T-helper 9 cell (primary cell): ENCODE data around the gene MAGOH.
"Not testable (repeated sequence)": the region's sequence is repeated elsewhere in the genome, so short reads cannot be mapped to it uniquely, and the experiment has no call there.

Experiments
- DNase-seq: peaks from one replicate; pipeline ENCODE4 v3.0.0-alpha.2; 2020

MAGOH gene

GRCh38 chr1:53219711-53220110, 18.6 kb downstream of the MAGOH start:
- DNase-seq: no peak

DNA sequence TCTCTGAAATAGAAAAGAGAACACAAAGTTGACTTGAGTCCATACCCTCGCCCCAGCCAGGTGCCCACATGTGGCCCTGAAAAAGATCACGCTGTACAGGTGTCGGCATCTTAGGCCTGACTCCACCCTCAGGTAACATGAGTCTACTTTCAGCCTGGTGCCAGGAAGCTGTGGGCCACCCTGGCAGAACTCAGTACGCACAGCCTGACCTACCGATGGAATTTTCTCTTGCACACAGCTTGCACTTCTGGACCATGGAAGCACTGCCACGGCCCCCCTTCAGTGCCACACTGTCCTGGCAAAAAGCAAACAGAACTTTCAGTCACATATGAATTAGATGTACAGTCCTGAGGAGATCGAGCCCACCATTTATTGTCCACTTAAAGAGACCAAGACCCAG, 20.1 kb downstream of the MAGOH start:
- DNase-seq: no peak

- DNase-seq: no peak
These were observed 23.9 kb downstream of the MAGOH start for GRCh38 chr1:53214376-53214940.

- DNase-seq: no peak
These were observed 27.4 kb downstream of the MAGOH start for GRCh38 chr1:53210954-53211353.

- DNase-seq: no peak
These were observed 28.0 kb downstream of the MAGOH start for GRCh38 chr1:53210352-53210751.

- DNase-seq: no peak
These were observed 30.6 kb downstream of the MAGOH start for GRCh38 chr1:53207726-53208125.

DNA sequence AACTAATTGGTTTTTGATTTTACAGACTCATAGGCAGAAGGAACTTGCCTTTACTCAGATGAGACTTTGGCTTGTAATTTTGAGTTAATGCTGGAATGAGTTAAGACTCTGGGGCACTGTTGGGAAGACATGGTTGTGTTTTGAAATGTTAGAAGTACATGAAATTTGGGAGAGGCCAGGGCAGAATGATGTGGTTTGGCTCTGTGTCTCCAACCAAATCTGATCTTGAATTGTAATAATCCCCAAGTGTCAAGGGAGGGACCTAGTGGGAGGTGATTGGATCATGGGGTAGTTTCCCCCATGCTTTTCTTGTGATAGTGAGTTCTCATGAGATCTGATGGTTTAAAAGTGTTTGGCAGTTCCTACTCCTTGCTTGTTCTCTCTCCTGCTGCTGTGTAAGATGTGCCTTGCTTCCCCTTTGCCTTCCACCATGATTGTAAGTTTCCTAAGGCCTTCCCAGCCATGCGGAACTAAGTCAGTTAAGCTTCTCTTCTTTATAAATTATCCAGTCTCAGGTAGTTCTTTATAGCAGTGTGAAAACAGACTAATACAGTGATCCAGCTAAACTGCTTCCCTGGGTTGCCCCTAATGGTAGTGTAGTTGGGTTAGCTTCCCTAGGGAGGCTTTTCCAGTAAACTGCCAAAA, 31.5 kb downstream of the MAGOH start:
- no peak for DNase-seq

DNA sequence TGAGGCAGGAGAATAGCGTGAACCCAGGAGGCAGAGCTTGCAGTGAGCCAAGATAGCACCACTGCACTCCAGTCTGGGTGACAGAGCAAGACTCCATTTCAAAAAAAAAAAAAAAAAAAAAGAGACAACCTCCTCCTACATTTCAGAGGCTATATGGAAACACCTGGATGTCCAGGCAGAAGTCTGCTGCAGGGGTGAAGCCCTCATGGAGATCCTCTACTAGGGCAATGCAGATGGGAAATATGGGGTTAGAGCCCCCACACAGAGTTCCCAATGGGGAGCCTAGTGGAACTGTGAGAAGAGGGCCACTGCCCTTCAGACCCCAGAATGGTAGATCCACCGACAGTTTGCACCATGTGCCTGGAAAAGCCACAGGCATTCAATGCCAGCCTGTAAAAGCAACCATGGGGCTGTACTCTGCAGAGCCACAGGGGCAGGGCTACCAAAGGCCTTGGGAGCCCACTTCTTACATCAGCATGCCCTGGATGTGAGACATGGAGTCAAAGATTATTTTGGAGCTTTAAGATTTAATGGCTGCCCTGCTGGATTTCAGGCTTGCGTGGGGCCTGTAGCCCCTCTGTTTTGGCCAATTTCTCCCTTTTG, 32.1 kb downstream of the MAGOH start:
- DNase-seq: not testable (repeated sequence)

- DNase-seq: not testable (repeated sequence)
These were observed 32.8 kb downstream of the MAGOH start for GRCh38 chr1:53205496-53205895.

DNA sequence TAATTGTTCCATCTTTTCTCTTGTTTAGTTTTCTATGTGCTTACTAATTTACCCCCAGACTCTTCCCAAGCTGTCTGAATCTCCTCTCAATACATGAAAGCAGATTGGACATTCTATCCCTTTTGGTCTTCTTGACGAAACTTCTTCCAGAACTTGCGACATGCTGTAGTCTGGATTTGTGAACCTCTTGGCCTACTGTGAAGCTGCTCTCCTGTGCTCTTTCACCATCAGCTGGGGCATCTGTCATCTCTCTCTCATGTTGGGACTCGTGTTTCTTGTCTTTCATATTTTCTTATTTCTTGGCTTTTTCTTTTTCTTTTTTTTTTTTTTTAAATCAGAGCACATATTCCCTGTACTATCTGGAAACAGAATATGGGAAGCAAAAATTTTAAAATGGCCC, 34.9 kb downstream of the MAGOH start:
- DNase-seq: no peak

DNA sequence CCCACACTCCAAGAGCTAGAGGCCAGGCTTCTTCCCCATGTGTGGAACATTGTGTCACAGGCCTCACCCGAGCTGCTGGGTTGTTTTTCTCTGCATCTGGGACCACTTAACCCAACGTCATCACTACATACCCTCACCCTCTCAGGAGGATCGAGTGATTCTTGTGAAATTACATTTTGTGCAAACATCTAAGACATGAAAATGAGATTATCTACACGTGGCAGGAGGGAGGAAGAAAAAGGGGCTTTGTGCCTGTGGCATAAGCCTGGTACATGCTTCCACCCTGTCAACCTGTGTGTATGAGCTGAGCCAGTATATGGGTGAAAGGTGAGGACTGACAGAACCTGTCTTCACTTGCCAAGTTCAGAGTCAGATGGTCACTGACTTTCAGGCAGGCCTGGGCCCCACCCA, 40.1 kb downstream of the MAGOH start:
- no peak for DNase-seq

DNA sequence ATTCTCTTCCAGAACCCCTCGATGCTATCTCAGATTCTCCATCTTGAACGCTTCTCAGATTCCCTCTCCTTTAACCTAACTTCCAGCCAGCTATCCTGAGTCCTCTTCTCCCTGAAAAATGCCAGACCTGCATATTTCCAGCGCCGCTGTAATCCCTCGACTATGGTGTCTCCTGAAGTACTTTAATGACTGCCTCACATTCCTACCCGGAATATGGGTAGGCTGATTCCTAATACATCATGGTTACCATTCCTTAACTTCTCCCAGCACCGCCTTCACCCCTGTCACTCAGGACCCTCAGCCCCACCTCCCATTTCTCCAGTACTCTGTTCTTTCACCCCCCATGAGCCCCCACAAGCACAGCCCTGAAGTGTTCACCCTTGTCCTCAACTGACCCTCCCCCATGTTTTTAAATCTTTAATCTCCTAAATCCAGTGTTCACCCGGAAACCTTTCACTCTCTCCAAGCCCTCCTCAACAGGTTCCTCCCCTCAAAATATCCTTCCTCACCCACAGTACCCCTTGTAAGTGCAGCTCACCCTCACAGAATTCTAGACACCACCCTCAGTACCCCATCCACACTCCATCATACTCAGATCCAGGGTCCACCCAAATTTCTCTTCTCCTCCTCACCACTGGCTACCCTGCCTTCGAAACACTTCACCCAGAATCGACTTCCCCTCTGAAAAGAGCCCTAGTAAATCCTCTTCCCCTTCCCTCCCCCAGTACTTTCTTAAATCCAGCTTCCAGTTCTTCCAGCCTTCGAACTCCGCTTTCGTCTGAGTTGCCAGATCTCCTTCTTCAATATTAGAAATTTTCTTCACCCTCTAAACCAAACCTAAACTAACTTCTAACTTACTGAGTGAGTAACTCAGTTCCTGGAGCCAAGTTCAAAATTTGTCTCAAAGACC, 40.8 kb downstream of the MAGOH start:
- DNase-seq: no peak

- DNase-seq: peak; percentile 84
These were observed 41.6 kb downstream of the MAGOH start, which contains the start of gene CPT2 for GRCh38 chr1:53196485-53197290. TSS of gene CPT2 (plus strand) at chr1:53196824. CDS start at chr1:53196944, 120 bp downstream.

- no peak for DNase-seq
These were observed 42.3 kb downstream of the MAGOH start for GRCh38 chr1:53196017-53196484.

DNA sequence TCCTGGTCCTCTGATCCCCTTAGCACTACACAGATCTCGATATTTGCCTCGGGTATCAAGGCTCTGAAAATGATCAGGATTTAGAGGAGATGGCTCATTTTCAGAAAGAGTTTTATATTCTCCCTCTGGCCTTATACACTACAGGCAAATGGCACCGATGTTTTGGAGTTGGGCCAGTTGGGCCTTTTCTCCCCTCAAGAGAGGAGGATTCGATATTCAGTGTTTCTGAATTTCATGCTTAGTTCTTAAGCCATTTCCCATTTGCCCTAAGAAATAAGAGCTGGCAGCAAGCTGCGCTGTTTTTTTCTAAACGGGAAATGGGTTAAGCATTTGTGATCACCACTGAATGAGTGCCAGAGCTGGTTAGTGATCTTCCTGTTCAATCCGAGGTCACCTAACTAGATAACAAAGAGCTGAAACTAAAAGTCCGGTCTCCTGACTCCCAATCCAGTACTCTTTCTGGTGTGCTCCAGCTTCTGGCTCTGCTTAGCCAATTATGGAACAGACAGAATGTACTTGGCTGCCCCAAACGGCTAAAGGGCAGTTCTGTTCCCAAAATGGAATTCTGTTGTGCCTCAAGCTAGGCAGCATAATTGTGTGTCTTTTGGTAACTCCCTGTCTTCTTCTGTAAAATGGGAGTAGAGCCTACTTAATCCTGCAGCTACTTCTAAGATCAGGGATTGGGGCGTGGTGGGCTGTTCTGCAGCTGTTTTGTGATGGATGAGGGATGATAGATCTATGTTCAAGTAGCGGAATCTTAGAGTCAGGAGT, 42.9 kb downstream of the MAGOH start:
- DNase-seq: no peak

- DNase-seq: no peak
These were observed 48.1 kb downstream of the MAGOH start for GRCh38 chr1:53190210-53190611.

DNA sequence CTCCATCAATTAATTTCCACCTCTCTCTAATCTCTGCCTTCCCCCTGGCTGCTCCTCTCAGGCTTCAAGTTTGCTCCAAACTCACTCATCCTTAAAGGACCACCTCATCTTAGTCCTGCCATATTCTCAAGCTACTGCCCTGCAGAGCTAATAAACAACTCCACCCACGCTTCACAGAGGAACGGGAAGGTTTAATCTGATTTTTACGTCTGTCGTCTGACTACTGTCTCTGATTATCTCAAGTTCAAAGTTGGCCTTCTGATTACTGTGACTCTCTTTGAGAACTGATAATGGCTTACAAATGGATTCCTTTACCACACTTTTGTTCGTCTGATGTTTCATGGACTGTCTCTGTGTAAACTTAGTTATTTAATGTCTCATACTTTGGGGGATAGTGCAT, 49.3 kb downstream of the MAGOH start:
- no peak for DNase-seq

- no peak for DNase-seq
These were observed 50.2 kb downstream of the MAGOH start for GRCh38 chr1:53188099-53188498.

GRCh38 chr1:53187401-53187800, 50.9 kb downstream of the MAGOH start:
- DNase-seq: no peak

- DNase-seq: no peak
These were observed 51.8 kb downstream of the MAGOH start for GRCh38 chr1:53186533-53186932.

DNA sequence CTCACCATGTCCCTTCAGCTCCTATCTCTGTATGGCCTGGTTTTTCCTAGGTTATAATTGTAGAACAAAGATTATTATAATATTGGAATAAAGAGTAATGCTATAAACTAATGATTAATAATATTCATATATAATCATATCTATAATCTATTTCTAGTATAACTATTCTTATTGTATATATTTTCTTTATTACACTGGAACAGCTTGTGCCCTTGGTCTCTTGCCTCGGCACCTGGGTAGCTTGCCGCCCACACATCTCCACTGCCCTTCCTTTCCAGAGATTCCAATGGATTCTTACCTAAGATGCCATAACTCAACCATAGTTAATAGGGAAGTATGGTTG, 52.4 kb downstream of the MAGOH start:
- DNase-seq: not testable (repeated sequence)
